Osteoblast (primary cell): ENCODE data around the gene ALCAM. TPM values are rescaled to one million over a fixed set of nuclear protein-coding genes. Genes with fewer than 3 reads are reported as not detected.
"Not testable (repeated sequence)": the region's sequence is repeated elsewhere in the genome, so short reads cannot be mapped to it uniquely, and the experiment has no call there.

ENCODE experiments used
- DNase-seq: peaks from one replicate; pipeline ENCODE4 v3.0.0; 2011; ENCODE audit warnings: low spot score, mixed read lengths; ENCODE audit not compliant: insufficient read length; ENCODE audit errors: missing footprints
- H2AFZ ChIP-seq: 2 replicates; pipeline ENCODE4 v1.6.0; 2011; ENCODE audit warnings: mild to moderate bottlenecking, low read length
- H3K27ac ChIP-seq: 2 replicates; pipeline ENCODE4 v1.5.1; 2011; ENCODE audit warnings: mild to moderate bottlenecking, low read depth, low read length, moderate library complexity
- H3K27me3 ChIP-seq: 2 replicates; pipeline ENCODE4 v1.6.0; 2012; ENCODE audit warnings: mild to moderate bottlenecking, control low read depth, inconsistent platforms, low read length, moderate library complexity; ENCODE audit not compliant: insufficient read depth
- H3K36me3 ChIP-seq: 2 replicates; pipeline ENCODE4 v1.5.1; 2011; ENCODE audit warnings: mild to moderate bottlenecking, low read length, control low read depth, moderate library complexity; ENCODE audit not compliant: insufficient read depth
- H3K4me1 ChIP-seq: 2 replicates; pipeline ENCODE4 v1.5.1; 2011; ENCODE audit warnings: mild to moderate bottlenecking, low read length, control low read depth, moderate library complexity; ENCODE audit not compliant: insufficient read depth
- H3K4me2 ChIP-seq: 2 replicates; pipeline ENCODE4 v1.6.0; 2011; ENCODE audit warnings: mild to moderate bottlenecking, low read length; ENCODE audit not compliant: insufficient read depth
- H3K4me3 ChIP-seq: fragments of 200-600 bp; sonication (generic); 3 replicates; pipeline ENCODE4 v1.5.1; 2012; ENCODE audit warnings: mild to moderate bottlenecking, low read length, inconsistent platforms; ENCODE audit not compliant: insufficient read depth
- H3K79me2 ChIP-seq: 2 replicates; pipeline ENCODE4 v1.6.0; 2012; ENCODE audit warnings: mild to moderate bottlenecking, low read length, control low read depth, inconsistent platforms; ENCODE audit not compliant: insufficient read depth
- H3K9me3 ChIP-seq: 2 replicates; pipeline ENCODE4 v1.5.1; 2011; ENCODE audit warnings: low read depth, low read length, control low read depth
- H4K20me1 ChIP-seq: 2 replicates; pipeline ENCODE4 v1.6.0; 2012; ENCODE audit warnings: mild to moderate bottlenecking, low read length, control low read depth; ENCODE audit not compliant: insufficient read depth
- total RNA-seq: library from RNA; depleted of rRNA; stranded (reverse); fragments of >200 nt; gene quantifications from 2 replicates; pipeline ENCODE4 v1.2.3, GENCODE V29; 2012
- TF ChIP-seq, protein P1 (sequence below): IDR thresholded peaks from 2 replicates; pipeline ENCODE4 v1.5.1; 2011; ENCODE audit warnings: mild to moderate bottlenecking, low read depth, low read length, moderate library complexity; ENCODE audit errors: extremely low read depth

Gene ALCAM
- total RNA-seq, 1 donor: 178 TPM

DNA sequence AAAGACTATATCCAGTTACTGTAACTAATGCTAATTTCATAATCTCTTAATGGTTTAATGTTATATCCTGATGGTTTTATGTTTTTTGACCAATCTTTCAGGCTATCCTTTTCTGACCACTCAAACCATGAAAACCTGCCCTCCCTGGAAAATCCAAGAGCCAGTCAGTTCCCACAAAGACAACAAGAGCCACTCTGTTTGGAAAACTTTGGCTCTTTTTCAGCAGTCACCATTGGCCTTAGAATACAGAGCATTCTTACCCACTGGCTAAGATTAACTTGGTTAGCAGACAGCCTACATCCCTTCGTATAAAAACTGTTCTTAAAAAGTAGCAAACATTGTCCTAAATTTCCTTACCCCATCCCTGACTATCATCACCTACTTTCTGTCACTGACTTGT, 32.9 kb downstream of the ALCAM start:
- Histone ChIP-seq H3K79me2 (peaks cover 94% of the 10 kb centered on the region), H4K20me1 (peaks cover 7% of the 10 kb centered on the region), H3K27ac (no peak overlapping the region), H3K4me1 (peaks cover 18% of the 10 kb centered on the region), H3K4me2 (no peak overlapping the region), H2AFZ (no peak overlapping the region), H3K27me3 (no peaks in the 10 kb centered on the region), H3K36me3 (peaks cover 4% of the 10 kb centered on the region), H3K4me3 (no peak overlapping the region), H3K9me3 (no peaks in the 10 kb centered on the region)
- peak; percentile 32 for DNase-seq
- TF ChIP-seq, protein P1, sequence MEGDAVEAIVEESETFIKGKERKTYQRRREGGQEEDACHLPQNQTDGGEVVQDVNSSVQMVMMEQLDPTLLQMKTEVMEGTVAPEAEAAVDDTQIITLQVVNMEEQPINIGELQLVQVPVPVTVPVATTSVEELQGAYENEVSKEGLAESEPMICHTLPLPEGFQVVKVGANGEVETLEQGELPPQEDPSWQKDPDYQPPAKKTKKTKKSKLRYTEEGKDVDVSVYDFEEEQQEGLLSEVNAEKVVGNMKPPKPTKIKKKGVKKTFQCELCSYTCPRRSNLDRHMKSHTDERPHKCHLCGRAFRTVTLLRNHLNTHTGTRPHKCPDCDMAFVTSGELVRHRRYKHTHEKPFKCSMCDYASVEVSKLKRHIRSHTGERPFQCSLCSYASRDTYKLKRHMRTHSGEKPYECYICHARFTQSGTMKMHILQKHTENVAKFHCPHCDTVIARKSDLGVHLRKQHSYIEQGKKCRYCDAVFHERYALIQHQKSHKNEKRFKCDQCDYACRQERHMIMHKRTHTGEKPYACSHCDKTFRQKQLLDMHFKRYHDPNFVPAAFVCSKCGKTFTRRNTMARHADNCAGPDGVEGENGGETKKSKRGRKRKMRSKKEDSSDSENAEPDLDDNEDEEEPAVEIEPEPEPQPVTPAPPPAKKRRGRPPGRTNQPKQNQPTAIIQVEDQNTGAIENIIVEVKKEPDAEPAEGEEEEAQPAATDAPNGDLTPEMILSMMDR: no peak

DNA sequence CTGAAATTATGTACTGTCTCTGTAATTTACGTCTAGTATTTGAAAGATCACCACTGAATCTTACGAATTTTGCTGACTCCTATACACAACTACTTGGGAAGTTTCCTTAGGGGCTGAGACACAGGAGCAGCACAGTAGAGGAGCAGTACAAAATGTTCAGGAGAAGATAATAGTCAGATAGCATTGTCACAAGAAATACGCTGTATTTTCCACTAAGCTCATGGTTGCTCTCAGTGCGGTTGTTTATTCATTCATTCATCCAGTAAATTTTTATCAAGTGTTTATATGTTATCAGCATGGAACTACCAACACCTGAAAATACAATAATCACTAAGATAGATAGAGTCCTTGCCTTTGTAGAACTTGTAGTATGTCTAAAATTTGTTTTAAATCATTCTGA, 34.5 kb downstream of the ALCAM start:
- peaks cover 18% of the 10 kb centered on the region for H3K4me1 ChIP-seq
- no peak for DNase-seq
- H4K20me1 ChIP-seq: peaks cover 7% of the 10 kb centered on the region
- TF ChIP-seq, protein P1: no peak
- no peak overlapping the region for H3K4me3 ChIP-seq
- peak overlapping the region; percentile 24 for H3K4me2 ChIP-seq
- H3K27me3 ChIP-seq: no peaks in the 10 kb centered on the region
- H3K9me3 ChIP-seq: no peaks in the 10 kb centered on the region
- no peak overlapping the region for H2AFZ ChIP-seq
- H3K27ac ChIP-seq: peak overlapping the region; percentile 62
- peaks cover 4% of the 10 kb centered on the region for H3K36me3 ChIP-seq
- peaks cover 83% of the 10 kb centered on the region for H3K79me2 ChIP-seq

DNA sequence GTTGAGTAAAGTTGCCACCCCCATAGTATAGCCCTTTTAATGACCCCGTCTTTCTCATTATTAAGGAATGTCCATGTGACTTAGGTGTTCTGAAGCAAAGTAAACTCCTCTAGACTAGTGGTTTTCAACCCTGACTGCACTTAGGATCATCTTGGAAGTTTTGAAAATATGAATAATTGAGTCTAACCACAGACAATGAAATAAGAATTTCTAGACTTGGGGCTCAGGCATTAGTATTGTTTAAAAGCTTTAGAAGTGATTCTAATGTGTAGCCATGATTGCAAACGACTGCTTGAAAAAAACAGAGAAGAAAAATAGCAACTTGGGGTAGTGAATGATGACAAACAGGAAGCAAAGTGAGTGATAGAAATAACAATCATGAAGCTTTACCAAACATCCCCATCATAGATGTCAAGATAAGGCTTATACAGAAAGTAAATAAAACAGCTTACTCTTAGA, 35.0 kb downstream of the ALCAM start:
- Histone ChIP-seq H3K4me3 (no peak overlapping the region), H4K20me1 (peaks cover 7% of the 10 kb centered on the region), H3K79me2 (peaks cover 79% of the 10 kb centered on the region), H3K36me3 (peaks cover 4% of the 10 kb centered on the region), H3K9me3 (no peaks in the 10 kb centered on the region), H3K27ac (peak overlapping the region; percentile 62), H2AFZ (no peak overlapping the region), H3K4me1 (peaks cover 18% of the 10 kb centered on the region), H3K4me2 (peak overlapping the region; percentile 24), H3K27me3 (no peaks in the 10 kb centered on the region)
- TF ChIP-seq, protein P1: no peak
- DNase-seq: no peak

DNA sequence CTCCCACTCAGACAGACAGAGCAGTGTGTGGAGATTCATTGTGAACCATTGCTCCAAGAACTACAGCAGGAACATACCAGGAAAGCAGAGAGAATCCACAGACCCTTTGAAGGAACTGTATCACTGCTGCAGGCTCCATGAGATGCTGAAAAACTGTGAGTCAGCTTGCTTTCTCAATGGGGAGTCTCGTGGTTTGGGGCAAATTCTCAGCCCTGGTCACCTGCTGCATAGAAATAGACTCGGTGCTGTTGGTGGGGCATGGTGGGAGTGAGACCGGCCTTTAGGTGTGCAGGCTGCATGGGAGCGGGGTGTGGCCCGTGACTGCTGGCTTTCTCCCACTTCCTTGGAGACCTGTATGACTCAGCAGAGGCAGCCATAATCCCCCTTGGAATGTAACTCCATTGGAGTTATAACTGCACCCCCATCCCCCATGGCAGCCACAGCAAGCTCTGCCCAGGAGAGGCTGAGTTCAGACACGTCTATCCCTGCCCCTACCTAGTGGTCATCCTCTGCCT, 35.6 kb downstream of the ALCAM start:
- Histone ChIP-seq H3K79me2 (peaks cover 79% of the 10 kb centered on the region), H3K4me1 (peaks cover 18% of the 10 kb centered on the region), H3K27ac (peak overlapping the region; percentile 62)

DNA sequence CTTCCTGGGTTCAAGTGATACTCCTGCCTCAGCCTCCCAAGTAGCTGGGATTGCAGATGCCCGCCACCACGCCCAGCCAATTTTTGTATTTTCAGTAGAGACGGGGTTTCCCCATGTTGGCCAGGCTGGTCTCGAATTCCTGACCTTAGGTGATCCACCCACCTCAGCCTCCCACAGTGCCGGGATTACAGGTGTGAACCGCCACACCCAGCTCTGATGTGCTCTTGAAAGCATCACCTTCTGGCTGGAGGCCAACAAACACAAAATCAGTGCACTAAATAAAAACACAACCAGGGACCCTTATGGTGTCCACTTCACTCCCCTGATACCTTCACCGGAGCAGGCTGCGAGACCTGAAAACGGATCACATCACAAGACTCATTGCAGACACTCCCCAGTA, 36.3 kb downstream of the ALCAM start:
- not testable (repeated sequence) for H3K27ac ChIP-seq, H2AFZ ChIP-seq, H3K36me3 ChIP-seq, H4K20me1 ChIP-seq, DNase-seq, H3K4me2 ChIP-seq, H3K9me3 ChIP-seq, H3K27me3 ChIP-seq, H3K4me3 ChIP-seq
- peaks cover 78% of the 10 kb centered on the region for H3K79me2 ChIP-seq
- H3K4me1 ChIP-seq: peaks cover 18% of the 10 kb centered on the region

More for the DNA sequence above, 35.6 kb downstream of the ALCAM start:
- TF ChIP-seq, protein P1: no peak
- H3K9me3 ChIP-seq: no peaks in the 10 kb centered on the region
- no peaks in the 10 kb centered on the region for H3K27me3 ChIP-seq
- H3K4me3 ChIP-seq: no peak overlapping the region
- H3K4me2 ChIP-seq: peak overlapping the region; percentile 10
- H2AFZ ChIP-seq: no peak overlapping the region
- DNase-seq: peak; percentile 27
- H3K36me3 ChIP-seq: peaks cover 4% of the 10 kb centered on the region
- H4K20me1 ChIP-seq: peaks cover 7% of the 10 kb centered on the region
